ENCODE measurements around the gene TMTC4. TPM values are rescaled to one million over a fixed set of nuclear protein-coding genes. Genes with fewer than 3 reads are reported as not detected.
"Not testable (repeated sequence)": the region's sequence is repeated elsewhere in the genome, so short reads cannot be mapped to it uniquely, and the experiment has no call there.

Gene TMTC4
- total RNA-seq, 1 donor from 2014 or later: 10.2 TPM

DNA sequence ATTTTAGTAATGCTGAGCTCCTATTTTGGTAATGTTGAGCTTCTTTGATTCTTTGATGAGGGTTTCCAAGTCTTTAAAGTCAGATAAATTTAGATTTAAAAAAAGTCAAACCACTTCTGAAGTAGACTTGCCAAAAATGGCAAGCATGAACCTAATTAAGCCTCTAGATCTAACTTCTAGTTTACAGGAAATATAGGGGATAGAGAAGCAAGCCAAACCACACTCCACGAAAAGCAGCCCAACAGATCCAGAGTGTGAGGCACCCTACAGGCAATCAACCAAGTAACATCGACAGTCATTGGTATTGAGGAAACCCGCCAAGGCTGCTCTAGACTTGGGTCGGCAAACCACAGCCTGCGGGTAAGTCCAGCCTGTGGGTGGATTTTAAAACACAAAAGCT, 89.7 kb downstream of the TMTC4 start:
- DNase-seq (ENCODE audit: low spot score): no peak

DNA sequence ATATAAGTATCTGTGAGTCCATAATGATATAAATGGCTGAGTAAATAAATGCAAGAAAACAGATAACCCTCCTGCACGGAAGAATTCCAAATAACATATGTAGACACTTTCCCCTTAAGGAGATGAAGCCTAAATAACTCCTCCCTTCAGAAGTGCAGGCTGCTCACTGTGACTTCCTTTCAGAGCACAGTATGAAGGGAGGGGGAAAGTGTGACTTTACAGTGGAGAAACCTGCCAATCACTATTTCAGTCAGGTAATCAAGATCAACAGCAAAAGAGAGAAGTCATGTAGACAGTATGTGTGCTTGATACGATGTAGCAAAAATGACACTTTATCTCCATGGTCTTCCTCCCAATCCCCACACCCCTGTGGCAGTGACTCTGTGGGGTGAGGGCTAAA, 93.1 kb downstream of the TMTC4 start:
- DNase-seq (ENCODE audit: low spot score): no peak

DNA sequence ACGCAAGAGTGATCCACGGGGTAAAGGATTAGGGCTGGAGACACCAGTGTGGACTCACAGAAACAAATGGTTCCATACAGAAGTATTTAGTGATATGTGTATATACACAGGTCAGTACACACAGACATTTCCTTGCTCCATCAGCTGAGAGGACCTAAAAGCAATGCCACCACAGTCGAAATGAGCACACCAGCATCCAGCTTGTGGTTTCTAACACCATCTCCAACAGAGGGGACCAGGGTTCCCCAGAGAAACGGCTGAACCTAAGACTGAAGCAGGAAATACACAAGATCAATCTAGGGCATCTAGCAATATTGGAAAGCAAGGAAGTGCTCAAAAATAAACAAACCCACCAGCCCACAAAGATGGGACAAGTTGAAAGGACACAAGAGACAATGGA, 93.6 kb downstream of the TMTC4 start:
- DNase-seq (ENCODE audit: low spot score): no peak

DNA sequence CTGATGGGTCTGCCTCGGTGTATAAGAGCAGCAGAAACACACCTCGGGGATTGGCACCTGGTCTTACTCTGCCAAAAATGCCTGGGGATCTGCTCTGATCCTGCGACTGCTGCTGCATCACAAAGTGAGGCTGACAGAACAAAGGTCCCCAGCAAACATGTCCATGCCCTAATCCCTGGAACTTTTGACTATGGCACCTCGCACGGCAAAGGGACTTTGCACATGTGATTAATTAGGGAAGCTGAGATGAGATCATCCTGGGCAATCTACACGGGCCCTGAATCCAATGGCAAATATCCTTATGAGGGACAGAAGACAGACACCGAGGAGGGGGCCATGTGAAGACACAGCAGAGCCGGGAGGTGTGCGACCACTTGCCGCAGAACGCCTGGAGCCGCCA, 94.5 kb downstream of the TMTC4 start:
- no peak for DNase-seq (ENCODE audit: low spot score)

DNA sequence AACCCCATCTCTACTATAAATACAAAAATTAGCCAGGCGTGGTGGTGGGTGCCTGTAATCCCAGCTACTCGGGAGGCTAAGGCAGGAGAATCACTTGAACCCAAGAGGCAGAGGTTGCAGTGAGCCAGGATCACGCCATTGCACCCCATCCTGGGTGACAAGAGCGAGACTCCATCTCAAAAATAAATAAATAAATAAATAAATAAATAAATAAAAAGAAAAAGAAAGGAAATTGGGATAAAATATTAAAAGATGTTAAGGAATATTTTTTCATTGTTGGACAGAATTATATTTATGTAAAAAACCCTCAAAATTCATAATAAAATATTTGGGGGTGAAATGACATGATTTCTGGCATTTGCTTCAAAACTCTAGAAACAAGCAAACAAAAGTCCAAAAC, 97.4 kb downstream of the TMTC4 start:
- DNase-seq (ENCODE audit: low spot score): not testable (repeated sequence)

DNA sequence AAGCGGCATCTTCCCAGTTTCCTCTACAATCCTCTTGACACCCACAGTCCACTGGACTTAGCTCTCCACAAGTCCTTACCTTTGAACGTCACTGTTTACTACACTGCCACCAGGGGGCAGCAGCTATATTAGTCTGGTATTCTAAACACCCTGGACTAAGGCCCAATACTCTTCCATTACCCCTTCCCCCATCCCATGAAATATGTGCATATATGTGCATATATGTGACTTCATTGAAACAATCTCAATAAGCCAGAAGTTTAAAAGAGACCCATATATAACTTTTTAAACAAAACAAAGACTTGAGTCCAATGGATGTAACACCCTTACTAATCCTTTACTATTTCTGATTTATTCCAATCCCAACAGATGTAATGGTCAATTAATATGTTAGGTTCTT, 101.5 kb downstream of the TMTC4 start:
- DNase-seq (ENCODE audit: low spot score): no peak

DNA sequence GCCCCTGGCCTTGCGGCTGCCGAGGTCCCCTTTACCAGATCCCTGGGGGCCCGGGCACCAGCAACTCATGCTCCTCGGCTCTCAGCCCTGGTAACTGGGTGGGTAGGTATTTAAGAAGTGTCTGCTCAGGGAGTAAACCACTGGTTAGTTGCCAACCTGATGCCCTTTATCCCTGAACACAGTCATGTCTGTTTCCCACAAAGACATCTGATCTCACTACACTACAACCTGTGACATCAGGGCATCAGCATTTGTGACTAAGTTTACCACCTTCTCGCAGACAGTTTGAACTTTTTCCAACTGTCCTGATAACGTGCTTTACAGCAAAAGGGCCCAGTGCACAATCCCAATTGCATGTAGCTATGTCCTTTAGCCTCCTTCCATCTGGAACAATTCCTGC, 108.1 kb downstream of the TMTC4 start:
- DNase-seq (ENCODE audit: low spot score): no peak

DNA sequence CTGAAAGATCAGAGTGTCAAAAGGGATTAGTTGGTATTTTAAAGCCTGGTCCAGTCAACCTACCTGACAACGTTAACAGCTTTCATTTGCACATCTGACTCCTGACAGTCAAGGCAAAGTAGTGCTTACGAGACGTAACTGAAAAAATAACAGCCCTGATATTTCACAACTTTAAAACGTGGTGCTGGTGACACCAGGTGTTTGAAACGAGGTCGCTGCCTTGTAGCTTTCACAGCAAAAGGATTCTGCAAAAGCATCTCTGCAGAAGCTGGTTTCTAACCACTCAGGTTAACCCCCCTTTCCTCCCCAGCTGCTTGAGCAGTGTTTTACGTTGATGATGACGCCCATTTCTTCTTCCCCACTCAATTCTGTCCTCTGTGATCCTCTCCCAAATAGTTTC, 109.3 kb downstream of the TMTC4 start:
- DNase-seq (ENCODE audit: low spot score): no peak

DNA sequence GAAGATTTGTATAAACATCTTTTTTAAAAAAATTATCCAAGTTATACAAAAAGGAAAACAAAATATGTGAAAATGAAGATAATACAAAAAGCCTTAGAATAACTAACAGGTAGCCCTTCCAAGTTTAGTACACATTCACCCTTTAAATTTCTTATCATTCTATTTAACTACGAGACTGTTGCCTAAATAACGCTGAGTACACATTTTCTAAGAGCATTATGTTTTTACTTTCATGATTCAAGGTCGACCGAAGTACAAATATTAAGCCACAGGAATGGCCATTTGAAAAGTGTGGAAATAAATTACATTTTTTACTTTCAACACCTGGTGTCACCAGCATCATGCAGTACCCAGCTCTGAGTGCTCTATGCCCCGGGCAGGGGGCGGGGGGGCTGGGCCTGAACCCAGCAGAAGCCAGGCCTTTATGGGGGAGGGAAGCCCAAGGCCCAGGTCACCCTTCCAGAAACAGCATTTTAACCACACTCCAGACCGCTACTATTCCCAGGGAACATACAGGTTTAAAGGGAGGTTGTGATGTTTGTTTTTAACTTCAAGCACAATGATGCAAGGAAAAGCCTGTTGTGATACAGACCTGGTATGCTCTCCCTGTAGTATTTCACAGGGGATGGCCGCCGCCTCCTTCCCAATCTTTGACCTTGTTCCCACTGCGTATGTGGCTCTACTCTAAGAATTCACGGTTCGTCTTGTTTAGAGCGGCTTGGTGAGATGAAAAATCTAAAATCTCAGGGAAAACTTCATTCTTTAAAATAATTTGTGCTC, 110.0 kb downstream of the TMTC4 start:
- no peak for DNase-seq (ENCODE audit: low spot score)

DNA sequence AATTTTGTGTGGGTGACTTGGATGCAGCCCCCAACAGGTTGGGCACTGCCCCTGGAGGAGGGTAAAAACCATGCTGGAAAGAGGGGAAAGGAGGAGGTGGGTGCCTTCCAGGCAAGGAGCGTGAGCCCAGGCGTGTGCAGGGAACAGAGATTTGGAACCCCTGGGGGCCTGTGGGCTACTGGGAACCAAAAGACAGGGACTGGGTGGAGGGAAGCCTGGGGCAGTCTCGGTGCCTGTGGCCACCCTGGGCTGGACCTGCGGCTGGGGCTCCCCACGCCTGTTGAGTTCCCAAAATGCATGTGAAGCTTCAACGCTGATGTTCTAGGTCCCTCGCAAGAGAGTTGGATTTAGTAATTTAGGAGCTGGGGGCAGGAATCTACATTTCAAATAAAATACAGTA, 110.8 kb downstream of the TMTC4 start:
- DNase-seq (ENCODE audit: low spot score): no peak

DNA sequence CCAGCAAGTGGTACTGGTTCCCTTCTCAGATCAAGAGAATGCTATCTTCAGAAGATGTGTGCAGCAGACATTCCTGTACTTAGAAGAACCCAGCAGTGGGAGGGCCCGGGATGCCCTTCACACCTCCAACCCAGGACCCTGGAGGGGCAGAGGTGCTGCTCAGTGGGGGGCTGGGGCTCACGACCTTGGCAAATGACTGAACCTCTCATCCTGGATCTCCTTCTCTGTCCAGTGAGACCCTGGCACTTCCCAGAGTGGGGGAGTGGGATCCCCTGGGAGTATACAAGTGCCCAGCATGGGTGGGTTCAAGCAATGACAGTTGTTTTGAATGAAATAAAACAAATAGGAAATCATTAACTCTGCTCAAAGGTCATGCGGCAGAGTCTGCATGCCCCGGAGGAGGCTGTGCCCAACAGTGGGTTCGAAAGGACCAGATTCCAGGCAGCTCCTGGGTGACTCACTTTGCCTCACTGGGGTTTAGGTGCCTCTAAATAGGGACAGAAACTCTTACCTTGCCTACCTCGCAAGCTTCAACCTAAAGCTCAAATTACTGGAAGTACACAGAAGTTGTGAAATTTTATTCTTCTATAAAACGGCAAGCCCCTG, 112.9 kb downstream of the TMTC4 start:
- no peak for DNase-seq (ENCODE audit: low spot score)

DNA sequence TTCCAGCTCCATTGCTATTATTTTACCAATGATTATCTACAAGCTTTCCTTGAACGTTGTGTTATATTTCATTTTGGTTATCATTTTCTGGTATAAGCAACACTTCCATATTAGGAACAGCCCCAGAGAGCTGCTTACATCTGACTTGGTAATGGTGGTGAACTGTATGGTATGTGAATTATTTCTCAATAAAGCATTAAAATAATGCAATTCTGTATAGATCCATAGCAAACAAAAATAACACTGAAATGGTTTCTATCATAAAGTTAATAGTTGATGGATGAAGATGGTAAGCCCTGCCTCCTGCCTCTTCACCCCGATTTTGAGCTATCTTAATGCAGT, 113.5 kb downstream of the TMTC4 start:
- no peak for DNase-seq (ENCODE audit: low spot score)

DNA sequence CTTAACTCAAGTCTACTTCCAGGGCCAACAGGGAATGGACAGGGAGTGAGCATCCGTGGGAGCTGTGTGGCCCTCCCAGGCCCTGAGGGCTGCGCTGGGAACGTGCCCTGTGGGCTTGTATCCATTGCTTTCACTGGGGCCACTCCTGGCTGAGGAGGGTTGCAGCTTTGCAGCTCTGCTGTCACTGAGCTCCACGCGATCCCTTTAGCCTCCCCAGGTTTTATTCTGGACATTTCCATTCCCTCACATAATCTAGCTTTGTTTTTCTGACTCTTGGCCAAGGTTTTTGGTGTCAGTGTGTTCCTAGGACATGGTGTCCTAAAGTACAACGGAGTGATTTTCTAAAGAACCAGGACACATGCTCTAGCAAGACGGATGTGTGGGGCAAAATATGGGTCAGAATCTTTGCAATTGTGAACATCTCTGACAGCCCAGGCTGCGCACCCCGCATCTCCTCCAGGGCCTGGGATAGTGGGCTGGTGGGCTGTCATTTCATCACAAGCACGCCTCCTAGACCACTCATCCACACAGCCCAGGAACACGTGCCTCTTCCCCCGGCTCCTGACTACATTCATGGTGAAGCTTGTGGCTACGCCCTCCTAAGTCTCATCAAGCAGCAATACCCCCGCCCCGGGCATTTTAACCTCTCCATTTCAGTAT, 114.0 kb downstream of the TMTC4 start:
- DNase-seq (ENCODE audit: low spot score): no peak

DNA sequence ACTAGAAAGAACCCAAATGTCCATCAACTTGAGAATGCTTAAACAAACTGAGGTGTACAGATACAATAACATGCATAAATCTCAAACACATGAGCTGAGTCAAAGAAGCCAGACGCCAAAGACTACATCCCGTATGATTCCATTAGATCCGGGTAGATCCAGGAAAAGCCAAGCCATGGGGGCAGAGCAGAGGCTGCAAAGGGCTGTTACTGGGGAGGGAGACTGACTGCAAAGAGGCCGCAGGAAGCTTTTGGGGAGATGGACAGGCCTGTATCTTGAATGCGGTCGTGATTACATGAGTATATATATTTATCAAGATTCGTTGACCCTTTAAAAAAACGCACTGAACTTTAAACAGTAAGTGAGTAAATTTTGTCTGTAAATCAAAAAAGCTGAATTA, 114.7 kb downstream of the TMTC4 start:
- no peak for DNase-seq (ENCODE audit: low spot score)

Other genes starting within 250 kb of the TMTC4 start
- gene GGACT, start 86.0 kb downstream of the TMTC4 start, total RNA-seq: 3.9 TPM